MM.1S (cell line): Measurements from ENCODE around the gene FRAS1.

Experiments
- EZH2 ChIP-seq: fragments of 300-600 bp; sonication (generic); optimal IDR thresholded peaks from 2 replicates; pipeline ENCODE3; 2017; ENCODE audit warnings: low read depth, mild to moderate bottlenecking, antibody characterized with exemption, low read length, mixed read lengths
- TF ChIP-seq, protein P1 (sequence below): fragments of 300-600 bp; sonication (generic); IDR thresholded peaks from 2 replicates; pipeline ENCODE4 v1.5.1; 2016; ENCODE audit warnings: antibody characterized with exemption, low read length, mixed read lengths

DNA sequence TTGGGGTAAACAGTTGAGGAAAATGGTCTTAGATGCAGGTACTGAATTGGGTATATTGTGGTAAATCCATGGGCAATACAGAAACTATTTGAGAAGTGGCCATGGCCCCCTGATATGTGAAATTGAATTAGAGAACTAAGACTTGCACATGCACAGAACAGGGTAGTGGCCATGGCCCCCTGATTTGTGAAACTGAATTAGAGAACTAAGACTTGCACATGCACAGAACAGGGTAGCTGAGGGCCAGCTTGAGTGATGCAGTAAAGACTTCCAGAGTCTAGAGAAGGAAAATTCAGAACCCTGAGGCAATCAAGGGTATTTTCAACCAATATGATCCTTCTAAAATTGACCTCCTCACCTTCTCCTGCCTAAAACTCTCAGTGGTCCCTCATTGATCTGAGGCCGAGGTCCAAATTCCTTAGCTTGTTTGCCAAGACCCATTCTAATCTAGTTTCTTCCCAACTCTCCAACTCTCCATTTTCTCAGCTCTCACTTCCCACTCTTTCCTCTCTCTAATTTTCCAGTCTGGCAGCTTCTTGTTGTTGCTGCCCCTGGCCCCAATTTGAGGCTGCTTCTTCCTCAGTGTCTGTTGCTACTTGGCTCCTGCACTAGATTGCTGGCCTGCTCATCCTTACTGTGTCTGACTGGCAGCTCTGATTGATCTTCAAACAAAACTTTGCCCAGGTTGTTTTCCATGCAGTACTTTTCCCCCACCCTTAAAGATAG is 72.4 kb downstream of the FRAS1 start:
- TF ChIP-seq, protein P1, sequence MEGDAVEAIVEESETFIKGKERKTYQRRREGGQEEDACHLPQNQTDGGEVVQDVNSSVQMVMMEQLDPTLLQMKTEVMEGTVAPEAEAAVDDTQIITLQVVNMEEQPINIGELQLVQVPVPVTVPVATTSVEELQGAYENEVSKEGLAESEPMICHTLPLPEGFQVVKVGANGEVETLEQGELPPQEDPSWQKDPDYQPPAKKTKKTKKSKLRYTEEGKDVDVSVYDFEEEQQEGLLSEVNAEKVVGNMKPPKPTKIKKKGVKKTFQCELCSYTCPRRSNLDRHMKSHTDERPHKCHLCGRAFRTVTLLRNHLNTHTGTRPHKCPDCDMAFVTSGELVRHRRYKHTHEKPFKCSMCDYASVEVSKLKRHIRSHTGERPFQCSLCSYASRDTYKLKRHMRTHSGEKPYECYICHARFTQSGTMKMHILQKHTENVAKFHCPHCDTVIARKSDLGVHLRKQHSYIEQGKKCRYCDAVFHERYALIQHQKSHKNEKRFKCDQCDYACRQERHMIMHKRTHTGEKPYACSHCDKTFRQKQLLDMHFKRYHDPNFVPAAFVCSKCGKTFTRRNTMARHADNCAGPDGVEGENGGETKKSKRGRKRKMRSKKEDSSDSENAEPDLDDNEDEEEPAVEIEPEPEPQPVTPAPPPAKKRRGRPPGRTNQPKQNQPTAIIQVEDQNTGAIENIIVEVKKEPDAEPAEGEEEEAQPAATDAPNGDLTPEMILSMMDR = no peak
- no peak for TF ChIP-seq EZH2
